GM12872 (cell line): ENCODE results near the gene CFAP54.
A peak's percentile ranks its signal among the peaks of the same experiment; 100 is the strongest.

ENCODE experiments used
- TF ChIP-seq, protein P1 (sequence below): IDR thresholded peaks from 3 replicates; pipeline ENCODE4 v1.5.1; 2011; ENCODE audit warnings: low read depth, mild to moderate bottlenecking, low read length, moderate library complexity; ENCODE audit not compliant: insufficient read depth

CFAP54 gene, protein sequence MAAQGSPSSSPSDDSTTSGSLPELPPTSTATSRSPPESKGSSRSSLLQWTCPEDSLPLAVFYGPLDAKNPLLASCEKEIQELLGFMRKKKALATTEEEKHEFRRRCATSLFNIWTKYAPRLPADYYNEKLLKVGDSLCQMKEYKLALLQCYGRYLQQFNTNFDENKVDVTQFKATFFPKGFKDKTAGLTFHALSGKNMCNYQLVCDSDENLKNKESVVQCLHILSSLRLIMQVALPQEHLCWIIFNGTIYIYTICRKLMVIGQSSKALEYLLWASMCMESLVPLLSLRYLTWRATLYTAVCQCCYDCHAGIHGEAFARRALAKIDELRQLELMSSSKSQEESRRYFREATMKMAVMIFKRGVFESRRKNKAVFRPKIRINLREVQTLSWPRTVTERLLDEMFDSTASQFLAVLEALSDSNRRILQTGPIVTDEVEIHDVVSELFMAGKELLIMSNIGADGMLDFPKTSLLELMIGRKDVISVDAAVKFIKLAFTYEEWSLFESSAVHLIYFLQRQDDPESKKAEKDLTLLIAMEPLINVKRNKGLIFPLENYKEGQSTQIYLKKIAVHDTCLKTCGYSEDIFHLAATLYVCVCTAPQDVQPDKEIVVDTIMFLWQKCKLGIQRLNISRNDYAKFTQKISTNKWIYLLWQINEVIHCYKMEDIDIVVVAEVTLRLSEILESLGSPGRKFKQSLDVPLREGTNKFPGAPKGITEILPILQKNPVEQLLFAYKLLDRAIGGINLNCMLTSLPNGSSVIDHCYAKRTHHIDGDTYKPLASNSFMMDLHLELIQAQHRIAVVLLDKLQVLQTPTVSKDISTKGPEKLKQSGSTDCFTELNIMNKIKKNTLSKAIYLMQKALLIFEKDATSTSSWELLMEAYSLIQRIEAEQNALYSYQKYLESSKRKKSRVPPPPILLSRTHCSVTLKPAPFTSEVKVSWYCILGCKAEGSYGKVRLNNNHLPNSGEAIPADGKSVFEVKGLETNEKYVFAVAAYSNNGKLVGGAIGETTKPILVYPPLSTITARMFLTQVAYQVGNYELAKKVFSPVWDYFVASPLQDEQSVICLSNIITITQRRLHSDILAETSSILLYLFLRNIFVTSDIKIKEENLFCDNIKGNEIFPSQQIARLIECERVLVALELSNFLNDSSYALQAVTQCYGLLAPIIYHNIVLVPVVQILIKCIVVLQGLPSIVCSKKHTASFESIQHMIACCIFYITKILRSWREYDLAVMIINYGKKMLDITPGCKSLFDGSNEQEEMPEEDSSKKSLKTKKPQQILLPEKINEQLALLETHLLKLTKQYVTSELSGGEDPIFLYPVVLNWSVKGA (N-terminal part only)

DNA sequence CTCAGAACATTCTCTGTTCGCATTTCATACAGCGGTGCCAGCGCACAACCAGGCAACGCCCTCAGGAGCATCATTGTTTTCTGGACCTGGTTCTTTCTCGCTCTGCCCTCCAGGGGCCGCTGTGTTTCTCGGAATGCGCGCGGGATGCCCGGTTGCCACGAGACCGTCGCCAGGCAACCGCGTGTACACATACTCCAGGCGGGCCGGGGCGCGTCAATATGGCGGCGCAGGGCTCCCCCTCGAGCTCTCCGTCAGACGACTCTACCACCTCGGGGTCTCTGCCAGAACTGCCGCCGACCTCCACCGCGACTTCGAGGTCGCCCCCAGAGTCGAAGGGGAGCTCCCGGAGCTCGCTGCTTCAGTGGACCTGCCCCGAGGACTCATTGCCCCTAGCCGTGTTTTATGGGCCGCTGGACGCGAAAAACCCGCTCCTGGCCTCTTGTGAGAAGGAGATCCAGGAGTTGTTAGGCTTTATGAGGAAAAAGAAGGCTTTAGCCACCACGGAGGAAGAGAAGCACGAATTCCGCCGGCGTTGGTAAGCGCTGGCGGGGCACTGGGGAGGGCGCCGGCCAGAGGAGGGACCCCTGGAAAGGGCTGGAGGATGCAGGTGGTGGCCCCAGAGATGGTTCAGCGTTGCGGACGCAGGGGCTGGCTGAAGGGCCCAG, at the start of gene CFAP54:
CFAP54 (plus strand) TSS at position 186 of the 665 bp plus-strand sequence; CDS start at position 219, 33 bp downstream.
- TF ChIP-seq, protein P1, sequence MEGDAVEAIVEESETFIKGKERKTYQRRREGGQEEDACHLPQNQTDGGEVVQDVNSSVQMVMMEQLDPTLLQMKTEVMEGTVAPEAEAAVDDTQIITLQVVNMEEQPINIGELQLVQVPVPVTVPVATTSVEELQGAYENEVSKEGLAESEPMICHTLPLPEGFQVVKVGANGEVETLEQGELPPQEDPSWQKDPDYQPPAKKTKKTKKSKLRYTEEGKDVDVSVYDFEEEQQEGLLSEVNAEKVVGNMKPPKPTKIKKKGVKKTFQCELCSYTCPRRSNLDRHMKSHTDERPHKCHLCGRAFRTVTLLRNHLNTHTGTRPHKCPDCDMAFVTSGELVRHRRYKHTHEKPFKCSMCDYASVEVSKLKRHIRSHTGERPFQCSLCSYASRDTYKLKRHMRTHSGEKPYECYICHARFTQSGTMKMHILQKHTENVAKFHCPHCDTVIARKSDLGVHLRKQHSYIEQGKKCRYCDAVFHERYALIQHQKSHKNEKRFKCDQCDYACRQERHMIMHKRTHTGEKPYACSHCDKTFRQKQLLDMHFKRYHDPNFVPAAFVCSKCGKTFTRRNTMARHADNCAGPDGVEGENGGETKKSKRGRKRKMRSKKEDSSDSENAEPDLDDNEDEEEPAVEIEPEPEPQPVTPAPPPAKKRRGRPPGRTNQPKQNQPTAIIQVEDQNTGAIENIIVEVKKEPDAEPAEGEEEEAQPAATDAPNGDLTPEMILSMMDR: peak; percentile 86

DNA sequence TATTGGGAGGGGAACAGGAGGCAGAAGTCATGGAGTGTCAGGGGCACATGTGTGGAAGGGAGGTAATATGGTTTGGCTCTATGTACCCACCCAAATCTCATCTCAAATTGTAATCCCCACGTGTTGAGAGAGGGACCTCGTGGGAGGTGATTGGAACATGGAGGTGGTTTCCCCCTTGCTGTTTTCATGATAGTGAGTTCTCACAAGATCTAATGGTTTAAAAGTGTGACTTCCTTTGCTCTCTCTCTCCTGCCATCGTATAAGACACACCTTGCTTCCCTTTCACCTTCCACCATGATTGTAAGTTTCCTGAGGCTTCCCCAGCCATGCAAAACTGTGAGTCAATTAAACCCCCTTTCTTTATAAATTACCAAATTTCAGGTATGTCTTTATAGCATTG, 47.6 kb upstream of the CFAP54 start:
- TF ChIP-seq, protein P1: no peak

DNA sequence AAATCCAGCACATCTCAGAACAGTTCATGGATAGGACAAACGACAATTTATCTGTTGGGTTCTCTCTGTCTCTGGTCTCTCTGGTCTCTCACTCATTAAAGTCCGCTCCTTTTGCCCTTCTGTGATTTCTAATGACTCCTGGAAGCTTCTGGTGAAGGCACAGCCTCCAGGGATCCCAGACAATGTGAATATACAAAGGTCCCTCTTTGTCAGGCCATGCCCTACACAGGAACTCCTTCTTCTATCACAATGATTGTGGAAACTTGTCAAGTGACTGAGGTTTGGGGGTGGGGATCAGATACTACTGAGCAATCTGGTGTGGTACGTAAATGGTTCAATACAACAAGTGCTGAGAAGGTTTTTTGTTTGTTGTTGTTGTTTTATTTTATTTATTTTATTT, 46.5 kb upstream of the CFAP54 start:
- TF ChIP-seq, protein P1: no peak

DNA sequence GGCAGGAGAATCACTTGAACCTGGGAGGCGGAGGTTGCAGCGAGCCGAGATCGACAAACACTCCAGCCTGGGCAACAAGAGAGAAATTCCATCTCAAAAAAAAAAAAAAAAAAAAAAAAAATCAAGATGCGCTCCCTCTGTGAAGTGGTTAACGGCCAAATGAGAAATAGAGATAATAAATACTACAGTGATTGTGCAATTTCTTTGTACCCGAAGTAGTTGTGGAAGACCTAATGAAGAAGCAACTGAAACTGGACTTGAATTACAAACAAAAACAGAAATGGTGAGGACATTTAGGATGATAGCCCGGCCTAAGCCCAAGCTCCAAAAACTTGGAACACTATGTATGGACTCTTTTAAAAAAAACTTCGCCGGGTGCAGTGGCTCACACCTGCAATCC, 45.0 kb upstream of the CFAP54 start:
- TF ChIP-seq, protein P1: no peak

DNA sequence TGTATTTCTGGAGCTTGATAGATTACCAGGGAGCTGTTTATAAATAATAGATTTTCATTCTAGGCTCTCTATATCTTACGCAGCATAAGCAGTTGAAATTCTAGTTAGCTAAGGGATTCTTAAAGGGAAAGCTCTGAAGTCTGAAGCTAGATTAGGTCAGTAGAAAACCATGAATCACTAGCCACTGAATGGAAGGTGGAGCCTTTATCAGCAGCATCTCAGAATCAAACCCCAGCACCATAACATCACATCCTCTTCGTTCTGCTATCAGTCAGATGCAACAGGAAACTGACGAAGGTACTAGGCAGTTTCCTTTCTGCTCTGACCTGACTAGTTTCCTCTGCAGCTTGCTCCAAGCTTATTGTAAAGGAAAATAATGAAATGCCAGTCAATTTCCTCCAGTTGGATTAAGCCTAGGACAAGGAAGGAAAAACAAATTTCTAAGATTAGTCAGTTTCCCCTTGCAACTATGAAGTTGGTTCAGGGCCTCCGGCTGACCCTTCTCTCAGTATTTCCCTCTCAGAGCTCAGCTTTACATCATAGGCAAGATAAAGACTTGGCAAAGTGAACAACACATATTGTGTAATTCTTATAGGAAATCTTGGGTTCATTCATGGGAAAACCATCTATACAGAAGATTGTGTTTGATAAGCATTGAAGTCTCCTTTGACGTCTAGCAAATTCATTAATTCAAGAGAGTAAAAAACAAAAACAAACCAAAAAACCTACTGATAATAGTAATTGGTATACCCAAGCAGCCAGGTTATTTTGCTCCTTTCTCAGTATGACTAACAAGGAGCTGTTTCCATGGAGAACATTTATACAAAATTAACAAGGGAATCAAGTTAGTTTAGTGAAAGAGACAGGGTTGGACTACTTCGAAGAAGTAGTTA, 43.4 kb upstream of the CFAP54 start:
- TF ChIP-seq, protein P1: no peak

DNA sequence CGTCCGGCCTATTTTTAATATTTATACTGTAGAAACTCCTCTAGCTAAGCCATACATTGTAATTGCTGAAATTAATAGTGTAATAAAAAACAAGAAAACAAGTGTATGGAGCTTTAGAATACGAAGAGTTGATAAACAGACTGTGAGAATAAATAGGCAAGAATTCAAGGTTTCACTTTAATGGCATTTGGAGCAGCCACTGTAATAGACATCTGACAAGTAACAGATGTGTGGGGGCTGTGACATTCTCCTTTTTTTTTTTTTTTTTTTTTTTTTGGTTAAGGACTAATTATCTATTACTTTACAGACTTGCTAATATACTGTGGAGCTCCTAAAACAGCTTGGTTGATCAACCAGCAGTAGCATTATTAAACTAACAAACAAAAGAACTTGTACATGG, 42.1 kb upstream of the CFAP54 start:
- TF ChIP-seq, protein P1: no peak
